Right lobe of liver (tissue), 6 donors: ENCODE data around the gene CHST4. TPM values are rescaled to one million over a fixed set of nuclear protein-coding genes. Genes with fewer than 3 reads are reported as not detected.

Experiments used
- ATAC-seq, 4 donors: fragments of 200-7000 bp; cut with Tn5 transposase; one replicate each; pipeline ENCODE4 v1.9.1; 2020; ENCODE audit warnings: mild to moderate bottlenecking in 4 of 4, moderate library complexity in 4 of 4
- DNase-seq, 3 donors: peaks; one replicate each; pipeline ENCODE4 v3.0.0-alpha.2; 2020
- H3K27ac ChIP-seq, 3 donors: fragments of 200-600 bp; one replicate each; pipeline ENCODE4 v1.8.0; 2022
- H3K27me3 ChIP-seq, 2 donors: fragments of 200-600 bp; one replicate each; pipeline ENCODE4 v1.8.0; 2022
- H3K36me3 ChIP-seq, 4 donors: fragments of 200-600 bp; sonication (generic) in 1 of 4; one replicate each; pipeline versions ENCODE4 v1.5.1 to v1.8.0; 2017 to 2022; ENCODE audit warnings: control low read depth in 1 of 4
- H3K4me1 ChIP-seq, 4 donors: fragments of 200-600 bp; sonication (generic) in 1 of 4; one replicate each; pipeline versions ENCODE4 v1.5.1 to v1.8.0; 2017 to 2022; ENCODE audit warnings: control low read depth in 1 of 4
- H3K4me3 ChIP-seq, 3 donors: fragments of 200-600 bp; one replicate each; pipeline ENCODE4 v1.8.0; 2022
- H3K9me3 ChIP-seq, 4 donors: fragments of 200-600 bp; sonication (generic) in 1 of 4; one replicate each; pipeline versions ENCODE4 v1.5.1 to v1.8.0; 2017 to 2022; ENCODE audit warnings: control low read depth in 1 of 4
- POLR2A ChIP-seq: fragments of 450-650 bp; IDR thresholded peaks from one replicate; pipeline ENCODE4 v1.6.1; 2017; ENCODE audit warnings: antibody characterized with exemption, mild to moderate bottlenecking
- WGBS: methylation state at CpG from one replicate; pipeline ENCODE4 v1.1.6; 2018; ENCODE audit warnings: low coverage, low lambda C conversion rate; ENCODE audit not compliant: insufficient coverage; ENCODE audit errors: missing lambda C conversion rate; 5-methylcytosine and 5-hydroxymethylcytosine counted together
- intact Hi-C, 2 donors: fragments of 100-400 bp; cut with DNase I; formaldehyde crosslinking; loops; one replicate each; pipeline versions ENCODE4 v1.11.2 to v1.14.1; 2022
- total RNA-seq, 6 experiments: library from RNA; depleted of rRNA in 2 of 6; stranded (reverse); fragments of >200 nt in 2 of 6; fragmentation: NEBNext Ultra II Directional in 3 of 6; extraction: Animal tissue kit (Norgen Biotek cat#: 25700) in 3 of 6; gene quantifications; one replicate each; pipeline versions ENCODE4 v1.1.0 to v1.2.4, GENCODE V29; 2016 to 2023
- TF ChIP-seq, protein P1 (sequence below), 4 donors: fragments of 200-600 bp in 3 of 4; fragments of 450-650 bp in 1 of 4; IDR thresholded peaks; one replicate each; pipeline versions ENCODE4 v1.5.1 to v1.8.0; 2016 to 2022; ENCODE audit warnings: antibody characterized with exemption in 4 of 4, mild to moderate bottlenecking in 2 of 4
- donor health status: DM: no; HTN: yes; CAD: no.
- donor health status: DM: no; HTN: no; CAD: no.
- donor health status: DM: no; HTN: no; CAD: no.
- donor health status: DM: no; HTN: yes; CAD: no.
- donor health status: DM: no; HTN: yes; CAD: no.

CHST4 gene
- total RNA-seq, 6 experiments from 2014 or later = 2.0 to 6.5 (median 3.1) TPM

DNA sequence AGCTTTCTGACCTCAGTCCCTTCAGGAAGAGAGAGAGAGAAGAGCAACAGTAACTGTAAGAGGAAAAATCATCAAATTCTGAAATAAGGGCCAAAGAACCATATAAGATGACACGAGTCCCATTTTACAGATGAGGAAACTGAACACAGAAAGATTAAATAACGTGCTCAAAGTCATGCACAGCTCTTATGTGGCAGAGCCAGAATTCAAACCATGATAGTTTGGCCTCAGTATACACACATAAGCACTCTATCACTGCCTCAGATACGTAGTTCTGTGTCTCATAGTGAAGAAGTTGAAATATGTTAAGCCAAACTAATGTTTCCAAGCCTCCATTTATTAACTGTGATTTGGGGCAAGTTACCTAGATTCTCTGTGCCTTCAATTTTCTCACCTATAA lies 35.2 kb upstream of the CHST4 start:
- ATAC-seq = no peak
- 45% methylated on average over 2 of the region's 3 CpGs for WGBS
- Histone ChIP-seq H3K4me3 (no peak overlapping the region), H3K4me1 (no peaks in the 10 kb centered on the region), H3K9me3 (no peaks in the 10 kb centered on the region), H3K36me3 (no peaks in the 10 kb centered on the region), H3K27ac (no peak overlapping the region), H3K27me3 (no peaks in the 10 kb centered on the region)
- TF ChIP-seq, protein P1, sequence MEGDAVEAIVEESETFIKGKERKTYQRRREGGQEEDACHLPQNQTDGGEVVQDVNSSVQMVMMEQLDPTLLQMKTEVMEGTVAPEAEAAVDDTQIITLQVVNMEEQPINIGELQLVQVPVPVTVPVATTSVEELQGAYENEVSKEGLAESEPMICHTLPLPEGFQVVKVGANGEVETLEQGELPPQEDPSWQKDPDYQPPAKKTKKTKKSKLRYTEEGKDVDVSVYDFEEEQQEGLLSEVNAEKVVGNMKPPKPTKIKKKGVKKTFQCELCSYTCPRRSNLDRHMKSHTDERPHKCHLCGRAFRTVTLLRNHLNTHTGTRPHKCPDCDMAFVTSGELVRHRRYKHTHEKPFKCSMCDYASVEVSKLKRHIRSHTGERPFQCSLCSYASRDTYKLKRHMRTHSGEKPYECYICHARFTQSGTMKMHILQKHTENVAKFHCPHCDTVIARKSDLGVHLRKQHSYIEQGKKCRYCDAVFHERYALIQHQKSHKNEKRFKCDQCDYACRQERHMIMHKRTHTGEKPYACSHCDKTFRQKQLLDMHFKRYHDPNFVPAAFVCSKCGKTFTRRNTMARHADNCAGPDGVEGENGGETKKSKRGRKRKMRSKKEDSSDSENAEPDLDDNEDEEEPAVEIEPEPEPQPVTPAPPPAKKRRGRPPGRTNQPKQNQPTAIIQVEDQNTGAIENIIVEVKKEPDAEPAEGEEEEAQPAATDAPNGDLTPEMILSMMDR (IDR thresholded peaks at IDR 0.05) = no peak
- TF ChIP-seq POLR2A = no peak
- intact Hi-C loops = loop anchor here in 1 of 2 donors (10.0 kb wide), 1 partner anchor 76 kb away; no protein-coding TSS in a partner anchor
- DNase-seq = no peak

DNA sequence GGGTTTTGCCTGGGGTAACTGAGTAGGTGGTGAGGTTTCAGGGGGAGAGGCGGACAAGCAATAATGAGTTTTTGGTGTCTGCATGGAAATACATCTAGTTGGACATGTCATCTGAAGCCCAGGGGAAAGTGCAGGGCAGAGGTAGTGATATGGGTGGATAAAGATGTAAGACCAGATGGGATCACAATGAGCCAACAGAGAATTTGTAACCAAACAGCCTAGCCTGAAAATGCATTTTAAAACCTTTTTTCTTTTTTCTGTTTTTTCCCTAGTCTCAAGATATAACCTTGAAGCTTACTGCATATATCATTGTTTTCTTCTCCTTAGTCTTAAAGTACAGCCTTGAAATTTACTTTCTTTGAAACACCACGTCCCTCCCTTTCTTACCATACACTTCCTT lies 33.4 kb upstream of the CHST4 start:
- TF ChIP-seq, protein P1 (IDR thresholded peaks at IDR 0.05) = no peak
- no peak for TF ChIP-seq POLR2A
- ATAC-seq = no peak
- no peaks in the 10 kb centered on the region for H3K9me3 ChIP-seq
- no peaks in the 10 kb centered on the region for H3K27me3 ChIP-seq
- intact Hi-C loops = loop anchor here in 1 of 2 donors (10.0 kb wide), 1 partner anchor 78 kb away; no protein-coding TSS in a partner anchor
- no peak for DNase-seq
- H3K36me3 ChIP-seq = no peaks in the 10 kb centered on the region
- no peak overlapping the region for H3K4me3 ChIP-seq
- H3K27ac ChIP-seq = no peak overlapping the region
- no peaks in the 10 kb centered on the region for H3K4me1 ChIP-seq
- 59% methylated on average over 2 of the region's 2 CpGs for WGBS

DNA sequence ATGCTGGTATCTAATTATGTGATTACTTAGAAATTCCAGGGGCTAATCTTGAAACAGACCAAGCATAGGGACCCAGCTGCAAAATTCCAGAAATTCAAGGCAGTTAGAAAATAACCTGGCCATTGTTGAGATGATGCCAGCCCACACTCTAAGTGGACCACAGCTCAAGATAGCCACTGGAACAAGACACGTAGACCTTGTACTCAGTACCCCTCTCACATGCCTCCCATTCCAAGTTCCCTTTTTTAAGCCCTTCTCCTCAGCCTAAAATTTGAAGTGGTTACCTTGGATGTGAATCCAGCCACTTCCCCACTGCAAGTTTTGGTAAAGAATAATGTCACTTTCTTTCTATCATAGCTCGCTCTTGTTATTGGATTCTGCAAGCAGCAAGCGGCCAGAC lies 33.0 kb upstream of the CHST4 start:
- ATAC-seq = no peak
- no peaks in the 10 kb centered on the region for H3K27me3 ChIP-seq
- H3K4me3 ChIP-seq = no peak overlapping the region
- no peaks in the 10 kb centered on the region for H3K36me3 ChIP-seq
- WGBS = 70% methylated on average over 3 of the region's 3 CpGs
- no peak for DNase-seq
- intact Hi-C loops = loop anchor here in 1 of 2 donors (10.0 kb wide), 1 partner anchor 78 kb away; no protein-coding TSS in a partner anchor
- TF ChIP-seq POLR2A = no peak
- TF ChIP-seq, protein P1 (IDR thresholded peaks at IDR 0.05) = no peak
- no peaks in the 10 kb centered on the region for H3K9me3 ChIP-seq
- no peak overlapping the region for H3K27ac ChIP-seq
- no peaks in the 10 kb centered on the region for H3K4me1 ChIP-seq

DNA sequence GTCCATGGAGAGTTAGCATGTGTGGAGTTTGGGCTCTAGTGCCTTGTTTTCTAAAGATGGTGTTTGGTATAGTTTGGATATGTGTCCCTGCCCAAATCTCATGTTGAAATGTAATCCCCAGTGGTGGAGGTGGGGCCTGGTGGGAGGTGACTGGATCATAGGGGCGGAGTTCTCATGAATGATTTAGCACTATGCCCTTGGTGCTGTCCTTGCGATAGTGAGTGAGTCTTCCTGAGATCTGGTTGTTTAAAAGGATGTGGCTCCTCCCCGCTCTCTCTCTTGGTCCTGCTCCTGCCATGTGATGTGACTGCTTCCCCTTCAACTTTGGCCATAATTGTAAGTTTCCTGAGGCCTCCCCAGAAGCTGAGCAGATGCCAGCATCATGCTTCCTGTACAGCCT lies 28.2 kb upstream of the CHST4 start:
- H3K4me3 ChIP-seq = no peak overlapping the region
- H3K4me1 ChIP-seq = no peaks in the 10 kb centered on the region
- no peaks in the 10 kb centered on the region for H3K36me3 ChIP-seq
- intact Hi-C loops = loop anchor here in 1 of 2 donors (10.0 kb wide), 1 partner anchor 83 kb away; no protein-coding TSS in a partner anchor
- no CpG with 5 or more reads among the region's 3 CpGs for WGBS
- no peak overlapping the region for H3K27ac ChIP-seq
- no peaks in the 10 kb centered on the region for H3K27me3 ChIP-seq
- TF ChIP-seq, protein P1 (IDR thresholded peaks at IDR 0.05) = no peak
- no peak for TF ChIP-seq POLR2A
- ATAC-seq = no peak
- H3K9me3 ChIP-seq = no peaks in the 10 kb centered on the region
- DNase-seq = no peak
